SU-DHL-6 (cell line): ENCODE data around the gene MARK3.
A peak's percentile ranks its signal among the peaks of the same experiment; 100 is the strongest.

Experiments used
- H2AFZ ChIP-seq: fragments of 200-600 bp; sonication (generic); 2 replicates; pipeline ENCODE4 v1.6.1; 2014; ENCODE audit warnings: low read depth, mild to moderate bottlenecking, moderate library complexity, mixed read lengths, antibody characterized with exemption, low read length; ENCODE audit not compliant: severe bottlenecking
- H3F3A ChIP-seq: fragments of 200-600 bp; shearing (Covaris generic); 2 replicates; pipeline ENCODE4 v1.6.0; 2016; ENCODE audit warnings: antibody characterized with exemption, mild to moderate bottlenecking; ENCODE audit not compliant: insufficient read depth
- H3K27ac ChIP-seq: fragments of 200-600 bp; sonication (generic); 2 replicates; pipeline ENCODE4 v1.5.1; 2016; ENCODE audit warnings: low read depth, mild to moderate bottlenecking, low read length, moderate library complexity, mixed read lengths
- H3K27me3 ChIP-seq: fragments of 200-600 bp; sonication (generic), shearing (Covaris generic); 2 replicates; pipeline ENCODE4 v1.6.0; 2014; ENCODE audit warnings: mild to moderate bottlenecking, low read length
- H3K36me3 ChIP-seq: fragments of 200-600 bp; sonication (generic); 2 replicates; pipeline ENCODE4 v1.6.1; 2014; ENCODE audit warnings: mild to moderate bottlenecking, low read length, mixed read lengths
- H3K4me2 ChIP-seq: fragments of 300-600, 200-600 bp; shearing (Covaris generic), sonication (generic); 2 replicates; pipeline ENCODE4 v1.6.0; 2014; ENCODE audit warnings: low read length, low read depth, mild to moderate bottlenecking; ENCODE audit not compliant: poor library complexity, severe bottlenecking
- H3K4me3 ChIP-seq: fragments of 200-600 bp; sonication (generic); 2 replicates; pipeline ENCODE4 v1.5.1; 2014; ENCODE audit warnings: antibody characterized with exemption, low read length, mild to moderate bottlenecking, mixed read lengths; ENCODE audit not compliant: insufficient read depth, poor library complexity, severe bottlenecking
- H3K79me2 ChIP-seq: fragments of 200-600 bp; sonication (generic); 2 replicates; pipeline ENCODE4 v1.6.1; 2014; ENCODE audit warnings: mild to moderate bottlenecking, low read length, moderate library complexity; ENCODE audit not compliant: insufficient read depth
- H3K9ac ChIP-seq: fragments of 200-600 bp; sonication (generic); 2 replicates; pipeline ENCODE4 v1.7.0; 2014; ENCODE audit warnings: mild to moderate bottlenecking, low read length
- H3K9me2 ChIP-seq: fragments of 200-600 bp; sonication (generic); replicated peaks from 2 replicates; pipeline ENCODE4 v1.6.1; 2014; ENCODE audit warnings: low read length; ENCODE audit not compliant: insufficient read depth
- H3K9me3 ChIP-seq: fragments of 200-600 bp; sonication (generic); 2 replicates; pipeline ENCODE4 v1.6.1; 2014; ENCODE audit warnings: low read length, mixed read lengths; ENCODE audit not compliant: insufficient read depth
- H4K20me1 ChIP-seq: fragments of 200-600 bp; sonication (generic); 2 replicates; pipeline ENCODE4 v1.6.1; 2014; ENCODE audit warnings: low read depth, mild to moderate bottlenecking, antibody characterized with exemption, low read length, moderate library complexity, mixed read lengths
- CTCF ChIP-seq: fragments of 200-600 bp; sonication (generic); IDR thresholded peaks from one replicate; pipeline ENCODE4 v1.5.1; 2017; ENCODE audit warnings: antibody characterized with exemption, mild to moderate bottlenecking, low read length, moderate library complexity; ENCODE audit not compliant: insufficient read depth, poor library complexity, severe bottlenecking
- EZH2phosphoT487 ChIP-seq: fragments of 200-600 bp; sonication (generic), shearing (Covaris generic); conservative IDR thresholded peaks from 2 replicates; pipeline ENCODE4 v1.6.1; 2018; ENCODE audit warnings: mild to moderate bottlenecking, antibody characterized with exemption, low read length, moderate library complexity, mixed read lengths

MARK3 gene

GRCh38 chr14:103526247-103526913 is 141.2 kb downstream of the MARK3 start:
- H3K4me2 ChIP-seq, result no peak overlapping the region
- H2AFZ ChIP-seq, result no peak overlapping the region
- H3K4me3 ChIP-seq, result no peak overlapping the region
- no peaks in the 10 kb centered on the region for H3K36me3 ChIP-seq
- no peaks in the 10 kb centered on the region for H3K9me2 ChIP-seq
- no peak overlapping the region for H3K9ac ChIP-seq
- H3K27ac ChIP-seq, result no peak overlapping the region
- H3K9me3 ChIP-seq, result no peaks in the 10 kb centered on the region
- H4K20me1 ChIP-seq, result no peaks in the 10 kb centered on the region
- no peaks in the 10 kb centered on the region for H3K27me3 ChIP-seq
- H3F3A ChIP-seq, result no peaks in the 10 kb centered on the region
- peaks cover 22% of the 10 kb centered on the region for H3K79me2 ChIP-seq
- TF ChIP-seq EZH2phosphoT487, result no peak
- TF ChIP-seq CTCF, result no peak

- Histone ChIP-seq H3K4me2 (no peak overlapping the region), H2AFZ (no peak overlapping the region), H3K27me3 (no peaks in the 10 kb centered on the region), H3K36me3 (no peaks in the 10 kb centered on the region), H3F3A (no peaks in the 10 kb centered on the region), H3K27ac (no peak overlapping the region), H3K9me3 (no peaks in the 10 kb centered on the region), H3K9ac (no peak overlapping the region), H4K20me1 (no peaks in the 10 kb centered on the region), H3K9me2 (no peaks in the 10 kb centered on the region), H3K79me2 (peaks cover 22% of the 10 kb centered on the region), H3K4me3 (no peak overlapping the region)
- TF ChIP-seq CTCF, result no peak
- TF ChIP-seq EZH2phosphoT487, result no peak
Measured at GRCh38 chr14:103526914-103527248, 141.7 kb downstream of the MARK3 start.

- no peaks in the 10 kb centered on the region for H3K27me3 ChIP-seq
- H3K27ac ChIP-seq, result no peak overlapping the region
- no peaks in the 10 kb centered on the region for H3K9me2 ChIP-seq
- H3K79me2 ChIP-seq, result peaks cover 22% of the 10 kb centered on the region
- no peak overlapping the region for H3K4me3 ChIP-seq
- no peaks in the 10 kb centered on the region for H3F3A ChIP-seq
- peak overlapping the region; percentile 78 for H3K9ac ChIP-seq
- H4K20me1 ChIP-seq, result no peaks in the 10 kb centered on the region
- no peaks in the 10 kb centered on the region for H3K9me3 ChIP-seq
- TF ChIP-seq EZH2phosphoT487, result no peak
- TF ChIP-seq CTCF, result no peak
- H3K4me2 ChIP-seq, result peak overlapping the region; percentile 65
- H2AFZ ChIP-seq, result no peak overlapping the region
- H3K36me3 ChIP-seq, result no peaks in the 10 kb centered on the region
Measured at GRCh38 chr14:103527408-103528145, 142.4 kb downstream of the MARK3 start.
